Inflammatory macrophage treated with lipopolysaccharide for 1 hour (primary cell): ENCODE data around the gene GAN.

Experiments
- DNase-seq, 2 donors: peaks; one replicate each; pipeline ENCODE4 v3.0.0-alpha.2; 2020 to 2022

The GAN gene

GRCh38 chr16:81357711-81358260, 43.0 kb downstream of the GAN start:
- DNase-seq, result no peak

GRCh38 chr16:81358860-81359259, 44.1 kb downstream of the GAN start:
- DNase-seq, result no peak

- DNase-seq, result no peak
These were observed 45.4 kb downstream of the GAN start for GRCh38 chr16:81360135-81360534.

- no peak for DNase-seq
These were observed 51.0 kb downstream of the GAN start for GRCh38 chr16:81365731-81366130.

- DNase-seq, result peak; percentile 35 to 82
These were observed 51.7 kb downstream of the GAN start for GRCh38 chr16:81366316-81366932.

- no peak for DNase-seq
These were observed 53.1 kb downstream of the GAN start for GRCh38 chr16:81367821-81368220.

GRCh38 chr16:81369888-81370504, 55.2 kb downstream of the GAN start:
- no peak for DNase-seq

- DNase-seq, result no peak
These were observed 56.3 kb downstream of the GAN start for GRCh38 chr16:81371106-81371505.

GRCh38 chr16:81374550-81374949, 59.8 kb downstream of the GAN start:
- DNase-seq, result no peak

GRCh38 chr16:81376880-81377279, 62.1 kb downstream of the GAN start:
- no peak for DNase-seq

GRCh38 chr16:81378049-81378448, 63.3 kb downstream of the GAN start:
- no peak for DNase-seq

GRCh38 chr16:81380932-81381331, 66.2 kb downstream of the GAN start:
- no peak for DNase-seq

- DNase-seq, result no peak
These were observed 69.2 kb downstream of the GAN start for GRCh38 chr16:81384006-81384405.

- no peak for DNase-seq
These were observed 70.4 kb downstream of the GAN start for GRCh38 chr16:81385031-81385756.

GRCh38 chr16:81388357-81388756, 73.6 kb downstream of the GAN start:
- DNase-seq, result no peak

- no peak for DNase-seq
These were observed 76.1 kb downstream of the GAN start for GRCh38 chr16:81390840-81391239.

GRCh38 chr16:81392011-81392410, 77.2 kb downstream of the GAN start:
- DNase-seq, result no peak

GRCh38 chr16:81394416-81394815, 79.7 kb downstream of the GAN start:
- no peak for DNase-seq

- DNase-seq, result no peak
These were observed 80.3 kb downstream of the GAN start for GRCh38 chr16:81394966-81395655.

- DNase-seq, result no peak
These were observed 82.5 kb downstream of the GAN start for GRCh38 chr16:81397058-81397878.

GRCh38 chr16:81397879-81398520, 83.2 kb downstream of the GAN start:
- DNase-seq, result no peak

- DNase-seq, result no peak
These were observed 85.1 kb downstream of the GAN start for GRCh38 chr16:81399909-81400308.
